HEK293T (cell line): Measurements from ENCODE around the gene SCML1.

Source experiments
- CTCF ChIA-PET: fragments of 350-600 bp; formaldehyde crosslinking; extraction: SDS; loops from one replicate; lab custom pipeline; 2021; ENCODE audit warnings: antibody characterized with exemption, inconsistent platforms; lab: Yijun Ruan, JAX
- POLR2A ChIA-PET: fragments of 350-600 bp; formaldehyde crosslinking; extraction: SDS; loops from one replicate; lab custom pipeline; 2020; ENCODE audit warnings: antibody characterized with exemption, inconsistent platforms; lab: Yijun Ruan, JAX
- DNase-seq: peaks from one replicate; pipeline ENCODE4 v3.0.0; 2012; ENCODE audit warnings: mixed read lengths; ENCODE audit errors: extremely low spot score
- ARNT ChIP-seq: fragments of 450-650 bp; IDR thresholded peaks from 2 replicates; pipeline ENCODE4 v1.6.1; 2017; ENCODE audit warnings: mild to moderate bottlenecking
- BHLHE40 ChIP-seq: fragments of 450-650 bp; IDR thresholded peaks from 2 replicates; pipeline ENCODE4 v1.6.1; 2016; ENCODE audit warnings: mild to moderate bottlenecking, moderate library complexity, borderline replicate concordance
- CTBP1 ChIP-seq: fragments of 450-650 bp; IDR thresholded peaks from 2 replicates; pipeline ENCODE4 v1.6.1; 2016; ENCODE audit warnings: borderline replicate concordance
- ELF4 ChIP-seq: fragments of 450-650 bp; IDR thresholded peaks from 2 replicates; pipeline ENCODE4 v1.6.1; 2017; ENCODE audit warnings: antibody characterized with exemption
- FOXA1 ChIP-seq: fragments of 450-650 bp; IDR thresholded peaks from 2 replicates; pipeline ENCODE4 v1.6.1; 2016; ENCODE audit warnings: mild to moderate bottlenecking
- FOXM1 ChIP-seq: fragments of 450-650 bp; IDR thresholded peaks from 2 replicates; pipeline ENCODE4 v1.6.1; 2017; ENCODE audit warnings: mild to moderate bottlenecking, borderline replicate concordance
- HDGF ChIP-seq: fragments of 450-650 bp; IDR thresholded peaks from 2 replicates; pipeline ENCODE4 v1.6.1; 2017; ENCODE audit warnings: antibody characterized with exemption, borderline replicate concordance
- L3MBTL2 ChIP-seq: fragments of 450-650 bp; conservative IDR thresholded peaks from 2 replicates; pipeline ENCODE4 v1.6.1; 2016; ENCODE audit warnings: mild to moderate bottlenecking
- LEF1 ChIP-seq: fragments of 450-650 bp; IDR thresholded peaks from 2 replicates; pipeline ENCODE4 v1.6.1; 2017; ENCODE audit warnings: mild to moderate bottlenecking, borderline replicate concordance
- NFRKB ChIP-seq: fragments of 450-650 bp; IDR thresholded peaks from 2 replicates; pipeline ENCODE4 v1.6.1; 2016; ENCODE audit warnings: mild to moderate bottlenecking, moderate library complexity
- SP1 ChIP-seq: fragments of 450-650 bp; IDR thresholded peaks from 2 replicates; pipeline ENCODE4 v1.6.1; 2017
- SUZ12 ChIP-seq: fragments of 450-650 bp; IDR thresholded peaks from 2 replicates; pipeline ENCODE4 v1.6.1; 2016; ENCODE audit warnings: mild to moderate bottlenecking
- TARDBP ChIP-seq: fragments of 450-650 bp; IDR thresholded peaks from 2 replicates; pipeline ENCODE4 v1.6.1; 2016
- ZNF384 ChIP-seq: fragments of 450-650 bp; IDR thresholded peaks from 2 replicates; pipeline ENCODE4 v1.6.1; 2016
- TF ChIP-seq, protein P1 (sequence below): fragments of 450-650 bp; IDR thresholded peaks from 2 replicates; pipeline ENCODE4 v1.6.1; 2016

The SCML1 gene

DNA sequence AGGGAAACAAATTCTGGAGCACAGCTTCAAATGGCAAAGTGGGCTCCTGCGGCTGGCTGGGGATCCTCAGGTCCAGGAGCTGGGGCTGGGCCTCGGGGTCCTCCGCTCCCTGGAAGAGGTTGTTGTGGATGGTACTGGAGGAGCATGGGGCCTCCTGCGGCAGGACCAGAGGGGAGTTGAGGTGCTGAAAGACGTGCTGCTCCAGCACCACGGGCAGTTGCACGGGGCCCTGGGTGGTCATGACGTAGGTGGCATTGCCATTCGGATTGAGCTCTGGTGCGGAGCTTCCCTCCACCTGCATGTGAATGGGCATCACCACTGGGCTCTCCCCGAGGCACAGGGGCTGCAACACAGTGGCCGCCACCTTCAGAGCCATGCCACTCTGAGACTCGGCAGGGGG lies 64.1 kb downstream of the SCML1 start:
- POLR2A ChIA-PET: no interaction called here
- CTCF ChIA-PET: interaction anchor here (0.5 to 2.5 kb wide), 2 partner anchors 10 to 11 kb away, joined by 5 to 8 read pairs; no protein-coding TSS in a partner anchor

DNA sequence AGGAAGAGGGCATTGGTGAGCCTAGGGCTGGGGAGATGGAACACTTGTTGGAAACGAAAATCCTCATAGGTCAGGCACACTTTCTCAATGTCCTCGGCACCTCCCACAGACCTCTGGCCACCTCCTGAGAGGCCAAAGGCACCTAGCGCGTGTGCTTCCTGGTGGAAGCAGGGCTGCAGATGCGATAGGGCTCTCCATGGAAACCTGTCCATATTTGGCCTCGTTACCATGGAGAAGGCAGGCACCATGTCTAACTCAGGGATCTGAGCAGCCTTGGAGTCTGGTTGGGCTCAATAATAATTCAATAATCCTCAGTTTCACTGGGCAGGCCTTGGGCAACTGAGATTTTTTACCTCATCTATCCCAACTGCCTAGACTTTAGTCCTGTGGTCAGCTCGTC lies 65.5 kb downstream of the SCML1 start:
- POLR2A ChIA-PET: no interaction called here
- no peak for DNase-seq
- CTCF ChIA-PET: interaction anchor here (2.5 kb wide), 1 partner anchor 10 kb away, joined by 8 read pairs; no protein-coding TSS in a partner anchor
- TF ChIP-seq CTBP1 (no peak), ARNT (no peak), L3MBTL2 (no peak)

More for the DNA sequence above, 64.1 kb downstream of the SCML1 start:
- DNase-seq: no peak
- TF ChIP-seq L3MBTL2 (no peak), ELF4 (no peak), FOXA1 (no peak), TARDBP (no peak), FOXM1 (no peak), SP1 (no peak), LEF1 (no peak), ZNF384 (no peak), BHLHE40 (no peak), HDGF (no peak), NFRKB (no peak), SUZ12 (no peak), CTBP1 (no peak)
- TF ChIP-seq, protein P1, sequence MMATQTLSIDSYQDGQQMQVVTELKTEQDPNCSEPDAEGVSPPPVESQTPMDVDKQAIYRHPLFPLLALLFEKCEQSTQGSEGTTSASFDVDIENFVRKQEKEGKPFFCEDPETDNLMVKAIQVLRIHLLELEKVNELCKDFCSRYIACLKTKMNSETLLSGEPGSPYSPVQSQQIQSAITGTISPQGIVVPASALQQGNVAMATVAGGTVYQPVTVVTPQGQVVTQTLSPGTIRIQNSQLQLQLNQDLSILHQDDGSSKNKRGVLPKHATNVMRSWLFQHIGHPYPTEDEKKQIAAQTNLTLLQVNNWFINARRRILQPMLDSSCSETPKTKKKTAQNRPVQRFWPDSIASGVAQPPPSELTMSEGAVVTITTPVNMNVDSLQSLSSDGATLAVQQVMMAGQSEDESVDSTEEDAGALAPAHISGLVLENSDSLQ: no peak

DNA sequence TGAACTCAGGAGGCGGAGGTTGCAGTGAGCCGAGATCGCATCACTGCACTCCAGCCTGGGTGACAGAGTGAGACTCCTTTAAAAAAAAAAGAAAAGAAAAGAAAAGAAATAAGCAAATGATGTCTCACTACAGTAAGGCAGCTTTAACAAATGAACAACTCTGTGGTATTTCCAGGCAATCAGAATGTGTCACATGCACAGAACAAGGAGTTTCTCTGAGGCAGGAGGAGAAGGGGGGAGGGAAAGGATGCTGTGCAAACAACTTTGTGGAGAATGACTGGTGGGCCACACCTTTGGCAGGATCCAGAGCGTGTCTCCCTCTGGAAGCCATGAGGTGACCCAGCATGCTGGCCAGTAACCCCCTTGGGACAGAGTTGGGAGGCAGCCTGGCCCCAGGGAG lies 66.2 kb downstream of the SCML1 start:
- no peak for DNase-seq
- ChIA-PET CTCF (interaction anchor here (0.6 to 2.5 kb wide), 2 partner anchors 9 to 68 kb away, joined by 3 to 8 read pairs; no protein-coding TSS in a partner anchor), POLR2A (no interaction called here)
- TF ChIP-seq FOXM1 (no peak), CTBP1 (no peak), L3MBTL2 (no peak), FOXA1 (no peak), TARDBP (no peak), SP1 (no peak), NFRKB (no peak), SUZ12 (no peak), LEF1 (no peak), ZNF384 (no peak)
